AG09309 (cell line): ENCODE data around the gene CLCN7.

Experiments
- DNase-seq: peaks from one replicate; pipeline ENCODE4 v3.0.0-alpha.2; 2010; ENCODE audit warnings: low read depth
- H3K4me3 ChIP-seq: 2 replicates; pipeline ENCODE4 v1.5.1; 2011; ENCODE audit warnings: mild to moderate bottlenecking, low read depth, low read length, moderate library complexity; ENCODE audit not compliant: control insufficient read depth
- TF ChIP-seq, protein P1 (sequence below): IDR thresholded peaks from 2 replicates; pipeline ENCODE4 v1.5.1; 2011; ENCODE audit warnings: mild to moderate bottlenecking, low read depth, low read length, inconsistent platforms; ENCODE audit not compliant: insufficient read depth, control insufficient read depth; ENCODE audit errors: missing control alignments

CLCN7 gene

DNA sequence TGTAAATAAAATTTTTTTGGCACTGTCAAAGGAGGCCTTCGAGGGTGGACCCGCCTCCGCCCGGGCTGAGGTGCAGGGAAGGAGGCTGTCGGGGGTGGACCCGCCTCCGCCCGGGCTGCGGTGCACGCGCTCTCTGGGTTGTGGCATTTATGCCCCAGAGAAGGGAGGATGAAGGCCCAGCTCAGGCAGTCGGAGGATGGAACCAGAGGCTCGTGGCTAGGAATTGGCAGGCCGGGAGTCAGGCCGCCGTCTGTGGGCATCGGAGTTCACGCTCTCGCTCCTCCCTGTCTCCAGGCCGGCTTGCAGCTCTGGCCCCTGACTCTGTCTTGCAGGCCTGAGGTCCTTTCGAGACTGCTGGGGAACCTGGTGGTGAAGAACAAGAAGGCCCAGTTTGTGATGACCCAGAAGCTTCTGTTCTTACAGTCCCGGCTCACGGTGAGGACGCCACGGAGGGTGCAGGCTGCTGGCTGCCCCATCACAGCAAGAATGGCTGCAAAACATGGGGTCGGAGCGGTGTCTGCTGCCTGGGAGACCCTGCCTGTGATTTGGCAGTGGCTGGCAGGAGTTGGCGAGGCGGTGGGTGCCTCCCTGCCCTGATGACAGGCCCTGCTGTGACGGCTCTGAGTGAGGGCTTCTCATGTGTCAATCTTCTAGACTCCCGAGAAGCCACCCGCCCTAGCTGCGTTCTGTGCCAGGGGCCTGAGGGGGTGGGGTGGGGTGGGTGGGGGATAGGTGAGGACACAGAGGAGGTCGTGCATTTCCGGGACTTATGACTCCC, 24.3 kb upstream of the CLCN7 start:
- no peak overlapping the region for H3K4me3 ChIP-seq
- DNase-seq: no peak
- TF ChIP-seq, protein P1, sequence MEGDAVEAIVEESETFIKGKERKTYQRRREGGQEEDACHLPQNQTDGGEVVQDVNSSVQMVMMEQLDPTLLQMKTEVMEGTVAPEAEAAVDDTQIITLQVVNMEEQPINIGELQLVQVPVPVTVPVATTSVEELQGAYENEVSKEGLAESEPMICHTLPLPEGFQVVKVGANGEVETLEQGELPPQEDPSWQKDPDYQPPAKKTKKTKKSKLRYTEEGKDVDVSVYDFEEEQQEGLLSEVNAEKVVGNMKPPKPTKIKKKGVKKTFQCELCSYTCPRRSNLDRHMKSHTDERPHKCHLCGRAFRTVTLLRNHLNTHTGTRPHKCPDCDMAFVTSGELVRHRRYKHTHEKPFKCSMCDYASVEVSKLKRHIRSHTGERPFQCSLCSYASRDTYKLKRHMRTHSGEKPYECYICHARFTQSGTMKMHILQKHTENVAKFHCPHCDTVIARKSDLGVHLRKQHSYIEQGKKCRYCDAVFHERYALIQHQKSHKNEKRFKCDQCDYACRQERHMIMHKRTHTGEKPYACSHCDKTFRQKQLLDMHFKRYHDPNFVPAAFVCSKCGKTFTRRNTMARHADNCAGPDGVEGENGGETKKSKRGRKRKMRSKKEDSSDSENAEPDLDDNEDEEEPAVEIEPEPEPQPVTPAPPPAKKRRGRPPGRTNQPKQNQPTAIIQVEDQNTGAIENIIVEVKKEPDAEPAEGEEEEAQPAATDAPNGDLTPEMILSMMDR: no peak

DNA sequence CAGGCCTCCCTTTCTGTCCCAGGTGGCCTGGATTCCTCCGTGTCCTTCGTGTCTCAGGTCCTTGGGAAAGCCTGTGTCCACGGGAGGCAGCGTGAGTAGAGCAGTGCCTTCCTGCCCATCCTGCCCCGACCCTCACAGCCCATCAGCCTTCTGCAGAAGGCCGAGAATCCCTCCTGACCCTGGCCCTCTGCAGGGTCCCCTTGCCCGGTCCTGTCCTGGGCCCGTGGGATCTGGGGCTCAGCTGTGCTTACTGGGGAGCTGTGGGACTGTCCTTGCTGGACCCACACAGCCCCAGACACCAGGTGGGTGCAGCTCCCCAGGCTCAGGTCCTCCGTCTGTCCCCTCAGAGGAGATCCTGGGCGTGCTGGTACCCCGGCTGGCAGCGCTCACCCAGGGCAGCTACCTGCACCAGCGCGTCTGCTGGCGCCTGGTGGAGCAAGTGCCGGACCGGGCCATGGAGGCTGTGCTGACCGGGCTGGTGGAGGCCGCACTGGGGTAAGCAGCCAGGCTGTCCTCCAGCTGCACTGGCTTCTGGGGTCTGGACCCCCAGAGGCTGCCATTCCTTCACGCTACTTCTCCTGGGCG, 22.3 kb upstream of the CLCN7 start:
- DNase-seq: no peak
- H3K4me3 ChIP-seq: no peak overlapping the region
- TF ChIP-seq, protein P1: no peak

DNA sequence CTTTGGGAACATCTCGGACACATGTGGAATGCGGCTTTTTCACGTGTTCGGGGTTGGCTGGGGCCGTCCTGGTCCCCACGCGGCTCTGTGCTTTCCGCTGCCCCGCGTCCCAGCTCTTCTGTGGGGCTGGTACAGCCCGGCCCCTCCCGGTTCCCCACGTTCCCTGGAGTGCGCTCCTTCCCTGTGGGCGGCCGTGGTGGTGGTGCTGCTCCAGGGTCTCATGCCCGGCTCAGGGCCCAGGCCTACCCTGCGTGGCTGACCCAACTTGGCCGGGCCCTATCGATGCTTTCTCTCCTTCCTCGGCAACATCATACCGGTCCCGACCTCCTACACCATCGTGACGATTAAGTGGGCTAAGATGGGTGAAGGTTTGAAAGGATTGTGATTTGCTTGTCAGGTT, 21.6 kb upstream of the CLCN7 start:
- TF ChIP-seq, protein P1: no peak
- no peak overlapping the region for H3K4me3 ChIP-seq
- DNase-seq: no peak

DNA sequence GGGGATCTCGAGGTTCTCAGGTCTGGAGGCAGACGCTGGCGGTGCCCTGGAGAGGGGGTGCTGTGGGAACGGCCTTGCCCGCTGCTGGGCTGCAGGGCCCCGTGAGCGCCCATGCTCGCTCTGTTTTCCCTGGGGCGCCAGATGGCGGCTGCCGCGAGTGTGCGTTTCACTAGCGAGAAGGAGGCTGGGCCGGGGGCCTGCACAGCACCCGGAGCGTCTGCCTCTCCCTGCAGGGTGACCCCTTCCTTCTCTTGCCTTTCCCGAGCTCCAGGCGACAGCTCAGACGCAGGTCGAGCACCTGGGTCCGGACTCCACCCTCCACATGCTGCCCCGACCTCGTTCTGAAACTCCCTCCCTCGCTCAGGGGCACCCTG, 21.0 kb upstream of the CLCN7 start:
- H3K4me3 ChIP-seq: no peak overlapping the region
- TF ChIP-seq, protein P1: no peak
- no peak for DNase-seq

DNA sequence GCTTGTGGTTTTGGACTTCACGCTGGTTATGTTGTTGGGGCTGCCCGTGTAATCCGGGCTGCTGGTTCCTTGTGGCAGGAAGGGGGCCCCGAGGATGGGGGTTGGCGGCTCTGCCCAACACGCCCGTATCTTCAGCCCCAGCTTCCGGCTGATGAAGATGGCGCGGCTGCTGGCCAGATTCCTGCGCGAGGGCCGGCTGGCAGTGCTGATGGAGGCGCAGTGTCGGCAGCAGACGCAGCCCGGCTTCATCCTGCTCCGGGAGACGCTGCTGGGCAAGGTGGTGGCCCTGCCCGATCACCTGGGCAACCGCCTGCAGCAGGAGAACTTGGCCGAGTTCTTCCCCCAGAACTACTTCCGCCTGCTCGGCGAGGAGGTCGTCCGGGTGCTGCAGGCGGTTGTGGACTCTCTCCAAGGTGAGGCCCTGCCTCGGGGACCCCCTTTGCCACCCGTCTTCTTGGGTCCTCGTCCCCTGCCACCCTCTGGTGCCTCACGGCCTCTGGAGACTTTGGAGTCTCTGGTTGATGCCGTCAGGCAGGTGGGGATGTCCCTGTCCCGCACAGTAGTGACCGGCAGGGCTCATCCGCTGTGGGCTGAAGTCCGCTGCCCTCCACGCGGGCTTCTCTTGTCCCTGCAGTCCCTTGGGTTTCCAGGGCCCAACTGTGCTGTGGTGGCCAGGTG, 20.5 kb upstream of the CLCN7 start:
- TF ChIP-seq, protein P1: no peak
- DNase-seq: no peak
- H3K4me3 ChIP-seq: no peak overlapping the region

DNA sequence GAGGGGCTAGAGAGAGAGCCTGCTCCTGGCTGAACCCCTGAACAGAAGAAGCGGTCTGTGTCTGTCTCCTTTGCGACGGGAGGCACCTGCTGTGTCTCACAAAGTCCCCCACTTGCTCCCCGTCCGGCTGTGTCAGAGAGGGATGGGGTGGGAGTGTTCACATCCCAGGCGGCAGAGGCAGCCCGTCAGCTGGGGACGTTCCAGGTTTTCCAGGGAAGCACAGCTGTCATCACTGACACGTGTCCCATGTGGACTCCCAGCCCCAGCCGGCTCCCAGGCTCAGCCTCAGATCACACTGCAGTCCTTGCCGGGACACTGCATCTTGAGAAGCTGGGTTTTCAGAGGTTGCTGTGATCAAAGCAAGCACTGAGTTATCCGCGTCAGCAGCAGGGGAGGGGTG, 19.9 kb upstream of the CLCN7 start:
- DNase-seq: no peak
- TF ChIP-seq, protein P1: no peak
- peak overlapping the region; percentile 17 for H3K4me3 ChIP-seq
